H1 (cell line): ENCODE results near the gene POLR3A. TPM values are rescaled to one million over a fixed set of nuclear protein-coding genes. Genes with fewer than 3 reads are reported as not detected.

ENCODE experiments used
- SP1 ChIP-seq: IDR thresholded peaks from 2 replicates; pipeline ENCODE4 v1.6.1; 2011; ENCODE audit warnings: low read depth, low read length
- polyA plus RNA-seq, 7 experiments: library from polyadenylated mRNA; depleted of rRNA in 3 of 7; stranded (reverse) in 5 of 7; unstranded in 2 of 7; fragments of >200 nt in 5 of 7; fragments of 200-250 nt in 2 of 7; gene quantifications; 1 replicate in 5 of 7; 2 replicates in 1 of 7; 4 replicates in 1 of 7; pipeline versions ENCODE4 v1.2.1 to v1.2.3, GENCODE V29; 2011 to 2013; ENCODE audit warnings: missing spikeins in 2 of 7, mixed read lengths in 2 of 7
- total RNA-seq: library from RNA; stranded (reverse); fragmentation: NEBNext Ultra II Directional; extraction: Animal tissue kit (Norgen Biotek cat#: 25700); gene quantifications from 2 replicates; pipeline ENCODE4 v1.2.1, GENCODE V29; 2021
- TF ChIP-seq, protein P1 (sequence below): IDR thresholded peaks from 2 replicates; pipeline ENCODE4 v1.6.1; 2012; ENCODE audit warnings: inconsistent platforms

The POLR3A gene
- total and polyA plus RNA-seq, 2 of the 8 experiments (the other 6 are each of a cell fraction or from before 2014, with no cell fraction given) = 11.3 to 38.6 TPM

- TF ChIP-seq, protein P1, sequence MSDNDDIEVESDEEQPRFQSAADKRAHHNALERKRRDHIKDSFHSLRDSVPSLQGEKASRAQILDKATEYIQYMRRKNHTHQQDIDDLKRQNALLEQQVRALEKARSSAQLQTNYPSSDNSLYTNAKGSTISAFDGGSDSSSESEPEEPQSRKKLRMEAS = no peak
- no peak for TF ChIP-seq SP1
These were observed 68.4 kb downstream of the POLR3A start (continued) for GRCh38 chr10:77960829-77961329.
